NK-92 (cell line): ENCODE measurements around the gene FAT1.
"Not testable (repeated sequence)": the region's sequence is repeated elsewhere in the genome, so short reads cannot be mapped to it uniquely, and the experiment has no call there.

ENCODE experiments used
- DNase-seq: peaks from one replicate; lab custom pipeline; 2025; ENCODE audit not compliant: unreplicated experiment; lab: John Stamatoyannopoulos, UW

The FAT1 gene

DNA sequence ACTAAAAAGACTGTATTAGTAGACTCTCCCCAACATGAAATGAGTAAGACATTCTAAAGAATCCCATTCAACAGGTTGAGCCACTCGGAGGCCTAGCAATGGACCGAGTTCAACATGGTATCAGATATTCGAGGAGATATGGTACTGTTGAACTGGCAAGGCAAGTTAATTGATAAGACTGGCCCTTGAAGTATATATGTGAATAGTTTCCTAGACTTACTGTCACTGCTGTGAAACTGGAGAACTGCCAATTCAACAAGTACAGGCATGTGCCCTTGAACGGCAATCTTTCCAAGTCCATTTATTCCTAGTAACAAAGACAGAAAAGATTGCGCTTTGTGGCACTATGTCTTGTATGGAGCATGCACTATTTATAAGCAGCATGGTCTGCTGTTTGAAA lies 24.4 kb downstream of the FAT1 start:
- no peak for DNase-seq

DNA sequence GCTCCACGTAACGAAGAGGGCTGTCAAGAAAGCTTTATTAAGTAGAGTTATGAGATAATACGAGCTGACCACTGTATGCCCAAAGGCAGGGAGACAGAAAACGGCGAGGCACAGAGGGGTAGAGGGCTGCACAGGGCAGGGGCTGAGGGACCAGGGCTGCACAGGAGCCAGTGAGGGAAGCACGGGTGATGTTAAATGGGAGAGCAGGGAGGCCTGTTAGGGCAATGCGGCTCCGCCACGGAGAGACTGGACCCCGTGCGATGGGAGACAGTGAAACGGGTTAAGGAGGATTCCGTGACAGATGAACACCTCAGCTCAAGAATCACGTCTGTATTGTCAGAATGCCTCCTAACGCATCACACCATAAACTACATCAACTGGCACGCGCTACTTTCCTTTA lies 25.1 kb downstream of the FAT1 start:
- no peak for DNase-seq

GRCh38 chr4:186698028-186698427 lies 25.6 kb downstream of the FAT1 start:
- no peak for DNase-seq

DNA sequence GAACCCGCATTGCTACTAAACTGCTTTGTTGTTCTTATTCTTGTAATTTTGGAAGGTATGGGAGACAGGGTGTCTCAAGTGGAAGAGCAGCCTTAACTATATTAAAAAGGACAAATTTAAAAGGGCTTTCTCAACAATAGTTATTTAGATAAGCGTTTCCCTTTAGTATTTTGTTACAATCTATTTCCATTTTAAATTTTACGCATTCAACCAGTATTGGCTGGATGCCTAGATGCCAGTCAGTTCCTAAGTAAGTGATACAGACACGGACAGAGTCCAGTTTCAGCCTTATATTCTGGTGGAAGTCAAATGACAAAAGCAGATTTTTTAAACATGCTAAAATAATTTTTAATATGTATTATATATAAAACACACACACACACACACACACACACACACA lies 28.3 kb downstream of the FAT1 start:
- no peak for DNase-seq

DNA sequence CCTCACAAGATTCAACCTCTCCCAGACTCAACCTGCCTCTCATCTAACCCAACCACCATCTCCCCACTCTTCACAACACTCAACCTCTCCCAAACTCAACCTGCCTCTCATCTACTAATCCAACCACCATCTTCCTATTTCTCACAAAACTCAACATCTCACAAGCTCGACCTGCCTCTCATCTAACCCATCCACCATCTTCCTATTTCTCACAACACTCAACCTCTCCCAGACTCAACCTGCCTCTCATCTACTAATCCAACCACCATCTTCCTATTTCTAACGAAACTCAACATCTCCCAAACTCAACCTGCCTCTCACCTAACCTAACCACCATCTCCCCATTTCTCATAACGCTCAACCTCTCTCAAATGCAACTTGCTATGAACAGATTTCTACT lies 29.8 kb downstream of the FAT1 start:
- DNase-seq: no peak

- no peak for DNase-seq
Observed at GRCh38 chr4:186693159-186693815, 30.4 kb downstream of the FAT1 start.

- DNase-seq: no peak
Observed at GRCh38 chr4:186691396-186691795, 32.3 kb downstream of the FAT1 start.

DNA sequence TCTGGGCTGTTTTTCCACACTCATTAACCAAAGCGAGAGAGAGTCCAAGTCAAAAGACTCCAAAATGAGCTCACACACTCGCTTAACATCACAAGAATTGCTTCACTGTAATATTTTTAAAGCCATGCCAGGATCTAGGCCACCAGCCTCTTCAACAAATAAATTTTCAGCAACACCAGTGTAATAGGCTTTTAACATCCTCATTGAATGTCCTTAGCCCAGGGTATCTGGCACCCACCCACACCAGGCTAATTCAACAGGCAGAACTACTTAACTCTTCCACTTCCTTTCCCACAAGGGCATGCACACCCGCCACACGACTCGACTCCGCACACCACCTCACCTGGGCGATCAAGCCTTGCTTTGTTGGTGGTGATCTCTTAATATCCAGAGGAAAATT lies 34.2 kb downstream of the FAT1 start:
- DNase-seq: no peak

GRCh38 chr4:186688150-186688943 lies 35.3 kb downstream of the FAT1 start:
- DNase-seq: no peak

DNA sequence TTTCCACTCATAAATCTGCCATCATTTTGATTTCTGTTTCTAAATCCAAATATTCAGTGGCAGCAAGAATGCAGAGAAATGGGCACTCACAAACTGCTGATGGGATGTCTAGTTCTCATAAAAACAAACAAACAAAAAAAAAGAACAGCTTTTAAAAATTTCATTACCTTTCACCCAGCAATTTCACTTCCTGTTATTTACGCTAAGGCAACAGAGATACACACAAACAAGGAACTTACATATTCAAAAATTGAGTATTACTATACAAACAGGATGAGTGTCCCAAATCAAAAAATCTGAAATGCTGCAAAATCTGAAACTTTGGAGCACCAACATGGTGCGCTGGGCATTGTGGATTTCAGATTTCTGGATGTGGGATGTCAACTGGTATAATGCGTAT lies 36.4 kb downstream of the FAT1 start:
- DNase-seq: no peak

DNA sequence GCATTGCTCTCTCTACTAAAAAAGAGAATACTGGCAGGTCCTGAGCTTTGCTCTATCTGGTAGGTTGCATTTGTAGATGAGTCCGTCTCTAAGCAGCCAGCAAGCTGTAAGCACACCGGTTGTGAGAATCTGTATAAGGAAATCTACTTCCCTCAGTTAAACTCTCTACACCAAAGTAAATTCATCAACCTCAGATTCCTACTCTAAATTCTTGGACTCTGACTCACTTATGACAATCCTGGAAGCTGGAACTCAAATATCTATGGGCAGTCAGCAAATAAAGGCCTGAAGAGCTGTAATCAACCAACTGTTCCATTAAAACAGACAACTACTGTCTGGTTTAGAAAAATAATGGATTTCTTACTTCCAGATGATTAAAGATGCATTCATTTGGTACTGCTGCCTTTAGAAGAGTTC lies 37.9 kb downstream of the FAT1 start:
- no peak for DNase-seq

DNA sequence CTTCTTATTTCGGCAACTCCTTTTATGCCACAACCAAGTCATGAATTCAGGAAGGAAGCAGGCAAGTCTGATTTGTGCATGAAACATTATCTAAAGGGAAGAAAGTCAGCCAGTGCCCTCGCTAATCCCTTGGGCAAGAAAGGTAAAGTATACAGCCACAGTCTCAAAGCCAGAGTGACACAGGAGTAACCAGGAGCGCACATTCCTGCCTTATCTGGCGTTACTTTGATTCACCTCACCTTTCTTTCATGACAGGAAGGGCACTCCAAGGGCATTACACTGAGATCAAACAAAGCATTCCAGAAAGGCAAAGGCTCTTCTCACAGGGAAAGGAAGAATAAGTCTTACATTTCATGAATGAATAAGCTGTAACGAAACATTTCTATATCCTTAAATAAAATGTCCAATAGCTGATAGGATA lies 38.8 kb downstream of the FAT1 start:
- DNase-seq: no peak

DNA sequence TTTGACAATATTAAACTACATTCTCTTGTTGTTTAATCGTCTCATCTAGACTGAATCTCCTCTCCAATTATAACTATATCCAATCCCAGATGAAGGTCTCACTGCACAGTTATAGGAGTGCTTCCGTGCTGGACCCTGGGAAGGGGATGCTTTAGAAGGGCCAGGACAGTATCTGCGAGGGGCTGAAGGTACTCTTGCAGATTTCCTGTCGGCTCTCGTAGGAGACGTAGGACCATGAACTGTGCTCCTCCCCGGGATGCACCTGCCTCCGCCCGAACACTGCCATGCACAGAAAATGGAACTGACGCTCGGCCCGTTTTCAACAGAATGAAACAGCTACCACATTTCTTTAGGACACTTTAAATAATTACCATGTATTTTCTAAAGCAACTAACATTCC lies 39.4 kb downstream of the FAT1 start:
- no peak for DNase-seq

DNA sequence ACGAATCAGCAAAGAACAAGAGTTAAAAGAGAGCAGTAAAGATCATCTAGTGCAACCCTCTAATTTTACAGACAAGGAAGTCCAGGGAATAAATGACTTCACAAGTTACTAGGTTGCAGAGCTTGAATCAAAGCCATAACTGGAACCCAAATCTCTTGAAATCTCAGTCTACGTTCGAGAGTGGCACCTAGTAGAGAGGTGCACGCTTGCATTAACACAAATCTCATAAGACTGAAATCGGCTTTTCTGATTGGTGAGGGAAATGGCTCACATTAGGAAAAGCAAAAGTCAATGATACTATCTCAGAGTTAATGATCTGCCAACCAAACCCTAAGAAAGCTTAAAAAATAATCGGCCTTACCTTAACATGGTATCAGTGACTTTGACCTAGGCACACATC lies 43.0 kb downstream of the FAT1 start:
- DNase-seq: no peak

DNA sequence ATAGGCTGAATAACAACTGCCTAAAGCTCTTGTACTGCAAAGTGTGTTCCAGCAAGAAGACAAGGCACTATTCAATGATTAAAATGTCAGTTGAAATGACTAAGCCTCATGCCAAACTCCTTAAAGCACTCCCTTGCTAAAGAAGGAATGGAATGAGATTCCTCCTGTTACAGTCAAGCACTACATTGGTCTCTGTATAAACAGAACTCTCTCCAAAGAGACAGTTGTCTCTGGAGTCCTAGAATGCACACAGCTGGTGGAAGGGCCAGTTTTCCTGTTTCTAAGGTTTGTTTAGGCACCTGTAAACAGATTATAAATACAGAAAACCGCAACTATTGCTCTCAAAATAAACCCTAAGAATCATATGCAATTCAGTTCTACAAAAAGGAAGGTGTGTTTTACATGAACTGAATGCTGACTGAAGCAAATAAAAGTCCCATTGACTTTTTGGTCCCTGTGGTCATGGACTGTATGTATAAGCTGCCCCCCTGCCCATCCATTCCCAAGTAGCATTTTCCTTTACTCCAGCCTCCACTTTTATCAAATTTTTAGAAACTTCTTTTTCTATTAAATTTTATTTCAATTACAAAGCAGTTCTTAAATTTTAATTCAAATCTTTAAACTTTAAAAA lies 47.0 kb downstream of the FAT1 start:
- no peak for DNase-seq

DNA sequence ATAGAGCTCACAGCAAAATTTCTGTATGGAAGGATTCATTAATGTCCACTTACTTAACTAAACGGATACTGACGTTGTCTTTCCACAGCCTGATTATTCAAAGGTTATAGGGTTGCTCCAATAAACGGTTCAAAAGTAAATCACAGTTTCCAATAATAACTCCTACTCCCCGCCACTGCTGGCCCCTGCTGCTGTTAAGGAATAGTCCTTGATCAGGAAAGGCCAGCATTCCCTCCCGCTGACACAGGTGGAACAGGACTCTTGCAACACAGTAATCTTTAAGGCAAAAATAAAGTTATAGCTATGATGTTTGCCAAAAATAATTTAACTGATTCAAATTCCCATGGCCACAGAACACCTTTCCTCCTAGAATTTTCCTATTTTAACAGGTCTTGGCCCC lies 53.9 kb downstream of the FAT1 start:
- DNase-seq: no peak

DNA sequence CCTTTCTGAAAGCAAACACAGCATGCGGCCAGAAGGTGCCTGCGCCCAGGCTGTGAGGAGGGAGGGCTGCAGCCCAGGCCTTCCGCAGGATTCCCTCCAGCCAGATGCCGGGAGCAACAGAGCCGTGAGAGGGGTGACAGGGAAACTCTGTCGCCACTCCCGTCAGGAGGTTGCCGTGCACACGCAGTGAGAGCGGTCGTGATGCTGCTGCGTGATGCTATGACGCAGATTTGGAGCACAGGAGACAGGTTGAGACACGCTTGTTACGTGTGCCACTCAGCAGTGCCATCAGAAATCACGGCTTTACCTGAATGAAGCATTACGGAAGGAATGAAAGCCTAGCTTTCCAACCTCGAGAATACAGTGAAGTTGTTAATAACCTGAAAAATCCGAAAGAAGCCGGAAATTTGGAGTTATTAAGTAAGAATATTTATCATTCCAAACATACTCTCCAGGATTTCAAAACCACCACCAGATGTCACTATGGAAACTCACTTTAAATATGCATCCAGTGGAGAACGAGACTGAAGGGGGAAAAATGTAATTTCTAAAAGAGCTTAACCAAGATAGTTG lies 54.4 kb downstream of the FAT1 start:
- no peak for DNase-seq

DNA sequence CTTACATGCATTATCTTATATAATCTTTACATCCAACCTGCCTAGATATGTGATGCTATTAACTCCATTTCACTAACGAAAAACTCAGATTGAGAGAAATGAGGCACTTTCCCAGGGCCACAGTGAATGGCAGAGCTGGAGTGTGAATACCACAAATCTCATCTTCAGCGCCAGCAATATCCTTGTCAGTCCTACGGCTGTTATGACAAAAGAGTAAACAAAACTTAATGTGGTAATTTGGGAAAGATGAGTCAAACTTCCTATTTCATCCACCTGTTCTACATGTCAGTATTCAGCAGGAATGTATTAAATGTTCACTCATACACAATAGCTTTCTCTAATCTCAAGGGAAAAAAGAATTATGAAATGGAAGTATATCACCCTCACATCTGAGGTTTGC lies 56.9 kb downstream of the FAT1 start:
- DNase-seq: no peak

GRCh38 chr4:186666252-186666651 lies 57.4 kb downstream of the FAT1 start:
- no peak for DNase-seq

DNA sequence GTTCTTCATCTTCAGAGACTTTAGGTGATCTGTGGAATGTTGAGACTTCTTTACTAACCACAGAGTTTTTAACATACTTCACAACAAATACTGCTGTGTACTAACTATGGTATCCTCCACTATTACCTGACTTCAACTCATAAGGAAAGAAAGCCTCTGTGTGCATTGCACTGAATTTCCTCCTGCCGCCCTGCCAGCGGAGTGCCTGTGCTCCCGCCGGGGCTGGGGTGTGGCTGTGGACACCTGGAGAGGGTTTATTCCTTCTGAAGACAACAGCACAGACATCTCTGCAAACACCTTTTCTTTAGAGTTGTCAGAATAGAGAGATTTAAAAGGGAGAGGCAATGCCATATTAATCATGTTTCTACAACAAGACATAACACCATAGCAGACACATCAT lies 63.3 kb downstream of the FAT1 start:
- DNase-seq: no peak

- no peak for DNase-seq
Observed at GRCh38 chr4:186659935-186660334, 63.7 kb downstream of the FAT1 start.

- DNase-seq: not testable (repeated sequence)
Observed at GRCh38 chr4:186659456-186659855, 64.2 kb downstream of the FAT1 start.
